SIG-M5 treated with dmso at 0.1 percent for 504 hours (cell line): Measurements from ENCODE around the gene PEX7.
"Not testable (repeated sequence)": the region's sequence is repeated elsewhere in the genome, so short reads cannot be mapped to it uniquely, and the experiment has no call there.

Experiments
- DNase-seq: peaks from one replicate; lab custom pipeline; 2025; ENCODE audit not compliant: unreplicated experiment; lab: John Stamatoyannopoulos, UW

PEX7 gene

DNA sequence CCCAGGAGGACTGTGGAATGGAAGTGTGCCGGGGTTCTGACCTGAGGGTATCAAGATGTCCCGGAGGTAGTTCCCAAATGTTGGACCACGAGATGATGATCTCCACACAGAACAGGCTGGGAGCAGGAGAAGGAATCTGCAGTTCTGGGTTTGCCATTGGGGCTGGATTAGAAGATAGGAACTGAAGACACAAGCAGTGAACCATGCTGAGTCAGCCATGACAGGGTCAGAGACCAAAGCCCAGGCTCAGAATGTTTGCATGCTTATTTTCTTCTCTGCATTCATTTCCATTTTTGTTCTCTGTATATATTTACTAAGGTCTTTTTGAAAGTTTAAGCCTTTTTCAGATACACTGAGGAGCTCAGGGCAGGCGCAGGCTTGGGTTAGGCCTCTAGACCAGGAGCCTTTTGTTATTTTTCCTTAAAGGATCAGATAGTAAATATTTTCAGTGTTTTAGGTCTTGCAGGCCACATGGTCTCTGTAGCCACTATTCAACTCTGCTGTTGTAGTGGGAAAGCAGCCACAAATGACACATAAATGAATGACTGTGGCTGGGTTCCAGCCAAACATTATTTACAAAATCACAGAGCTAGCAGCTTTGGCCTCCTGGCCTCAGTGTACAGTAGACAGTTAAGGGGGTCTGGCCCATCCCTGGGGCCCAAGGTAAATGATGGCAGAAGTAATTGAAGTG lies 128.2 kb downstream of the PEX7 start:
- DNase-seq = no peak

DNA sequence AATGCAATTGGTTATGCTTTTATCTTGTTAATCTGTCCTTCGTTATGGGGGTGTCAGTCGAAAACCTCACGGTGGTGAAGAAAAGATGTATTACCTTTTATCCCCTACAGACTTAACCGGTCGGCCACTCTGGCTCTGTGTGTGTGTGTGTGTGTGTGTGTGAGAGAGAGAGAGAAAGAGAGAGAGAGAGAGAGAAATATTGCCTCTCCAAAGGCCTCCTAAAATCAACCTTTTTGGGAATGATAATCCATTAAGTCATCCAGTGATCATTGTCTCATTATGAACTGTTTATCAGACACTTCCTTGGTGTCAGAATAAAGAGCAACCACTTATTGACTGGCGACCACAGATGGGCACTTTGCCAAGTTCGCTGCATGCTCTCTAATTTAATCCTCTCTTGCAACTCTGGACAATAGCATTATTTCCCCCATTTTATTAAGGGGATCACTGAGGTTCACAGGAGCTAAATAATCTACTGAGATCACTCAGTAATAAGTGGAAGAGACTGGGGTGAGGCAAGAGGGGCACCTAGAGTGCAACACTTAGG lies 130.4 kb downstream of the PEX7 start:
- DNase-seq = no peak

DNA sequence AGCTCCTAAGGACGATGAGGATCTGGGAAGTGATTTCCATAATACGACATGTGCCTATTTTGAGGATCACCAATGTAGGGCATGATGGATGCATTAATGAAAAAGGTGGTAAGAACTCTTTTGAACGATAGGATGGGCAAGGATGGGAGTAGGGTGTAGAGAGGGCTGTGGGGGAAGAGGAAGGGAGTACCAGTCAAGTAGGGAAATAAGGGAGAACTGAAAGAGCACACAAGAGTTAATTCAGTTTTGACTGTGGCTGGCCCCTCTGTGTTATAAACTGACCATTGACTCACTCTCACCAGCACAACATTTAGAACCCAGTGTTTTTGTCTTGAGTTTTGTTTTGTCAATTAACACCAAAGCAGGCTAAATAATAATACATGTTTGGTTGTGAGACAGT lies 132.7 kb downstream of the PEX7 start:
- DNase-seq = no peak

DNA sequence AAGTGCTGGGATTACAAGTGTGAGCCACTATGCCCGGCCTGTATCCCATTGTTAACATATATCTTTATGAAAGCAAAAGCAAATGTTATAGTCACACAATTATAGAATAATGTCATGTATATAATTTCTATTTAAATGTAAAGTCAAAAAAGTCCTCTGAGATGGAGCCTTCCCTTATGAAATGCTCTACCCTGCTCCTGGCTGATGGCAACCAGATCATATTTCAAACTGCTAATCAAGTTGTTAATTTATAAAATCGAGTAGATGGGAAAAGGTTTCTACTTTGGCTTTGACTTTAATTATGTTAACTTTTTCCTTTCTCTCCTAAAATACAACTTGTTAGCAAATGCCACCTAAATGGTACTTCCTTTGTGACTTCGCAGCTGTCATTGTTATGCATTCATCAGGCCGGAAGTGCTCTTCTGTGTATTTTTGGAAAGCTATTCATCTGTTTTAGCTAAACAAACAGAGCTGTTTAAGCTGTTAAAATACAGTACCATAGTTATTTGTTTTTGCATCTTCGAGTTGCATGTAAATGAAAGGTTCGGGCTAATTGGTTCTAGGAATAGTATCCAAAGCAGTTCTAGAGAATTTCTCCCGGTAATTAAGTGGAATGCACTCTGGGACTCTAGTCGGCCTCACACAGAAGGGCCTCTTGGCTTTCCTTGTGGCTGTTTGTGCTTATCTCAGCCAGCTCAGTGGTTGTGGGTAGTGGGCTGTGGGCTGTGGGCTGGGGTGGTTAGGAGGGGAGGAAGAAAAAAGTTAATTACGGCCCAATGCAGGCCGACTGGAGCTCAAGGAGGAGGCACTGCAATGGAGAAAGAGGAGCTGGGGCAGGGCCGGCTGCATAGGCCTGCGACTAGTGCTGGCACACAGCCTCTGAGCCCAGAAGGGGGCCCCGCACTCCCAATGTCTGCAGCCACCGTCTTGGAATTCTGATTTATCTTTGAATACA lies 134.5 kb downstream of the PEX7 start:
- DNase-seq = no peak

DNA sequence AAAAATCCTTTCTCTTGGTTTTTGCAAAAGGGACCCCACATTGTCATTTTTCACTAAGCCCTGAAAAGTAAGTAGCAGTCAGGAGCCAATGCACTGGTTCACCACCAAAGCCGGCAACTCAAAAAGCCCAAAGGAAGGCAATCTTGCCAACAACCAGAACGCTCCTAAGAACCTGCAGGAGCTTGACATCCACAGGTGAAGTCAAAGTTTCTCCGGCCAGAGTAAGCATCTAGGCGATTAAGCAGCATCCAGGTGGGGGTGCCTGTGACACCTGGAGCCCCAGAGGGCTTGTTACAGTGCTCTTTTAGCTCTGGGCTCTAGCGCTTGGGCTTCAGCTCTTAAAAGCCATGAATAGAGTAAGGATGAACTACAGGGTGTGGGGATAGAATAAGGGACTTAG lies 135.8 kb downstream of the PEX7 start:
- DNase-seq = no peak

DNA sequence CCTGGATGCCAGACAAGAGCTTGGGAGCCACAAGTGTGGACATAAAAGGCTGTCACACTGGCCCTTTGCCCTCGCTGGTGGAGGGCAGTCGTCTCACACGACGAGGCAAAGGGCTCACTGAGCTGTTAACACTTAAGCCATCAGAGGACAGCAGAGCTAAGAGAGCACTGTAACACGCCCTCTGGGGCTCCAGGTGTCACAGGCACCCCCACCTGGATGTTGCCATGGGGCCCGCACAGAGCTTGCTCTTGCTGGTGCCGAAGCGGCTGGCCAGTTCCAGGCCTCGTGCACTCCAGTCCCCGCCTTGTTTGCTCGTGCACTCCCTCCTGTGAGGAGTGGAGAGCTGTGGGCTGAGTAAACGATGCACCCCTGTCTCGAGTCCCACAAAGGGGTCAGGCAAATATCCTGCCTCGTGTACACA lies 137.1 kb downstream of the PEX7 start:
- no peak for DNase-seq

DNA sequence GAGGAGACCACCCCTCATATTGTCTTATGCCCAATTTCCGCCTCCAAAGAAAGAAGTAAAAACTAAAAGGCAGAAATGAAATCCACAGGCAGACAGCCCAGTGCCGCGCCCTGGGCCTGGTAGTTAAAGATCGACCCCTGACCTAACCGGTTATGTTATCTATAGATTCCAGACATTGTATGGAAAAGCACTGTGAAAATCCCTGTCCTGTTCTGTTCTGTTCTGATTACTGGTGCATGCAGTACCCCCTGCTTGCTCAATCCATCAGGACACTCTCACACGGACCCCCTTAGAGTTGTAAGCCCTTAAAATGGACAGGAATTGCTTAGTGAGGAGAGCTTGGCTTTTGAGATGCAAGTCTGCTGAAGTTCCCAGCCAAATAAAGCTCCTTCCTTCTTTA lies 137.5 kb downstream of the PEX7 start:
- DNase-seq = not testable (repeated sequence)

DNA sequence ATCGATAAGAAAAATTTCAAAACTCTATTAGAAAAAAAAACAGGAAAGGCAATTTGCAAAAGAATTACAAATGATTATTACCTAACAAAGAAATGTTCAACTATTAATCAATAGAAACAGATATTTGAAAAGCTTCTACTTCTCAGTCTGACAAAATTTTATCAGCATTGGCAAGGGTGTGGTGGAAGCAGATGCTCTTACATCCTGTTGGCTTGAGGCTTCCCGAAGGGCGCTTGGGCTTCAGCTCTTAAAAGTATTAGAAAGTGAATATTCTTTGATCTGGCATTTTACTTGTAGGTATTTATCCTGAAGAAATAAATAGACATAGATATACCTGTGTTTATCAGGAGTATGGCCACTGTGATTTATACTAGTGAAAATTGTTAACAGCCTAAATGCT lies 138.4 kb downstream of the PEX7 start:
- DNase-seq = no peak

DNA sequence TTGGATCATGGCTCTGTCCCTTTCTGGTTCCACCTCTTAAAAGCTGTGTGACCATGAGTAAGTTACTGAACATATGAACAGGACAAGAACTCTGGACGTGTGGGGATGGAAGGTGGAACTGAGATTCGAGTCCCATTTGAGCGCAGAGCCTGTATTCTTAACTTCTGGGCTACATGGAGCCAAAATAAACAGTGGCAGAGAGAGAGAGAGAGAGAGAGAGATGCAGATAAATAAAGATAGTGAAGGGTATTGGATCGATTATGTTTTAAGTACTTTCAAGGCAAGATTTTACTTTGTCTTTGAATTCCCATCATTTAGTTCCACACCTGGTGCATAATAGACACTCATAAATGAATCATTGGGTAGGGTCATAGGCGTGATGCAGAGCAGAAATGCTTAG lies 139.5 kb downstream of the PEX7 start:
- DNase-seq = no peak

DNA sequence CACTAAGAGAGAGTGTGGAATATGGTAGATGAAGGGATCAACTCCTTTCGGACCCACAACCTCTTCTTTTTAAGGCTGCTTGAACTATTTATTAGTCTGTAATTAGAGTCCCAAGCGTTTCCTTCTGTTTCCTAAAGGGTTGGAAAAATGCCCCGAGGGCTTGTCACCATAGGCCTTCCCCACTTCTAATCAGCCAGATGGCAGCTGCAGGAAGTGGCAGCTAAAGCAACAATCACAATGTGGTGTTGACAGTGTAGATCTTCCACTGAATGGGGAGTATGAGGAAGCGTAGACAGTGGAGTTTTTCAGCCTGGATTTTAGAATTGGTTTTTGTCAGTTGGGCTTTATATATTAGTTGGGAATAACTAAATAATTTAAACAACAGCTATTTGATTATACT lies 140.3 kb downstream of the PEX7 start:
- DNase-seq = no peak

DNA sequence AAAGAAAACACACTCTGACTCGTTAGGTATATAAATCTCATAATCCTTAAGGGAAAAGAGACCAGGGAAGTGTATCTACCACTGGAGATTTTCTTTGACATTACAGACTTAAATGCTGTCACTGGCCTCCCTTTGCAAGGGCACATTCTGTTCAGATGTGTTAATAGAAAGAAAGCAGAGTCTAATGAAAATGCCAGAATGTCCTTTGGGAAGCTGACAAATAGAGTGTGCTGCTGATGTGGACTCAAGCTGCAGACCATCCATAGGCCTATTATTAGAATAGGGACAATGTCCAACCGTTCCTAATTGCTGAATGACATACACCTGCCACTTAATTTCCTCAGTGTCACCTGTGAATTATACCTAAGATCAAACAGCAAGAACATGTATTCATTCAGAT lies 140.9 kb downstream of the PEX7 start:
- DNase-seq = no peak
